Stimulated activated CD4-positive, alpha-beta T cell treated with anti-CD3 and anti-CD28 coated beads, Interleukin-12 subunit alpha, Interleukin-12 subunit beta, amount 100 ng/mL, for 24 hours (primary cell): ENCODE data around the gene APH1A.
"Not testable (repeated sequence)": the region's sequence is repeated elsewhere in the genome, so short reads cannot be mapped to it uniquely, and the experiment has no call there.

Experiments used
- DNase-seq, 2 experiments: peaks; one replicate each; pipeline ENCODE4 v3.0.0-alpha.2; 2020; ENCODE audit warnings: low read depth in 2 of 2

Gene APH1A

DNA sequence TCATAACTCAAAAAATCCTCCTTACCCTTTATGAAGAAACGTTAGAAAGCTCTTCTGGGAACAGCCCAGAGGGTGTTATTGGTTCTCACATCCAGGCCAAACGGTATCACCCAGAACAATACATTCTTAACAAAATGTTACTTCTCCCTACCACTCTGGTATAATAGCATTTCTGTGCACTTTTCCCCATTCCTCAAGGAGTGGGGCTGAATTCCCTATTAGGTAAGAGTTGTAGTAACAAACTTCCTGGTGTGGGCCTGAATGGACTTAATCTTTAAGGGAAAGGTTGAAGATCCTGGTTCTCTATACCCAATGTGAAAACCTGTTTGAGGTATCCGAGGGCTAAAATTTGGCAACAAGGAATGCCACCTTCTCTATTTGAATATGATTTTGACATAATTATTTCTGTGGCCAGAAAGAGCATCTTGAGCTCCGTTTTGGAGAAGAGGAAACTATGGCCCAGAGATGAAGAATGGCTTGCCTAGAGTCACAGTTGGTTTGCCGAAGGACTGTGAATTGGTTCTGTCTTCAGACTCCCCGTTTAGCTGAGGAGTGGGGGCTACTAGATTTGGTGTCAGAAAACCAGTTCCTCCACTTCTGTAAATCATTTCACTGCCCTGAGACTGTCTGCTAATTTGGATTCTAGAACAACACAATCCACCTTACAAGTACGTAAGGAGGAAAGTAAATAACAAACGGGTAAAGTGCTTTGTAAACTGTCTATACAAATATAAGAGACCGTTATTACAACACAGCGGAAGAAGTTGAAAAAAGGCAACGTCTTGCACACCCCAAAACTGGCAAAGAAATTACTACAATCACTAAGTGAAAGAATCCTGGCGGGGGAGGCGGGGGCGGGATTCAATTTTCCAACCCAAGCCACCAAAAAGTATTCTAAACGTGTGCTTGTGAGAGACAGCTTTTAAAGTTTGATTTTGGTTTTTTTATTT lies 35.2 kb downstream of the APH1A start:
- peak in 1 of 2 experiments; percentile 50 for DNase-seq

DNA sequence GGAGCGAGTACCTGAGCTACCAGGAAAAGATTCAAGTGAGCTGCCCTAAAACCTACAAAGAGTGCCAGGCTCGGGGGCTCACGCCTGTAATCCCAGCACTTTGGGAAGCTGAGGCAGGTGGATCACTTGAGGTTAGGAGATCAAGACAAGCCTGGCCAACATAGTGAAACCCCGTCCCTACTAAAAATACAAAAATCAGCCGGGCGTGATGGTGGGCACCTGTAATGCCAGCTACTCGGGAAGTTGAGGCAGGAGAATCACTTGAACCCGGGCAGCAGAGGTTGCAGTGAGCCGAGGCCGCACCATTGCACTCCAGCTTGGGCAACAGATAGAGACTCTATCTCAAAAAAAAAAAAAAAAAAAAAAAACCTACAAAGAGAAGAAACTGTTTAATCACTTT lies 35.9 kb downstream of the APH1A start:
- not testable (repeated sequence) for DNase-seq

DNA sequence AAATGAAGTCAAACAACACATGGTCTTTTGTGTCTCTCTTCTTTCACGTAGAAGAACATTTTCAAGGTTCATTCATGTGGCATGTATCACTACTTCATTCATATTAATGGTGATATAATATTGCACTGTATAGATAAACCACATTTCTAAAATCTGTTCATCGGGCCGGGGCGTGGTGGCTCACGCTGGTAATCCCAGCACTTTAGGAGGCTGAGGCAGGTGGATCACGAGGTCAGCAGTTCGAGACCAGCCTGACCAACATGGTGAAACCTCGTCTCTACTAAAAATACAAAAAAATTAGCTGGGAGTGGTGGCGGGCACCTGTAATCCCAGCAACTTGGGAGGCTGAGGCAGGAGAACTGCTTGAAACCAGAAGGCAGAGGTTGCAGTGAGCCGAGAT lies 40.6 kb downstream of the APH1A start:
- not testable (repeated sequence) for DNase-seq

DNA sequence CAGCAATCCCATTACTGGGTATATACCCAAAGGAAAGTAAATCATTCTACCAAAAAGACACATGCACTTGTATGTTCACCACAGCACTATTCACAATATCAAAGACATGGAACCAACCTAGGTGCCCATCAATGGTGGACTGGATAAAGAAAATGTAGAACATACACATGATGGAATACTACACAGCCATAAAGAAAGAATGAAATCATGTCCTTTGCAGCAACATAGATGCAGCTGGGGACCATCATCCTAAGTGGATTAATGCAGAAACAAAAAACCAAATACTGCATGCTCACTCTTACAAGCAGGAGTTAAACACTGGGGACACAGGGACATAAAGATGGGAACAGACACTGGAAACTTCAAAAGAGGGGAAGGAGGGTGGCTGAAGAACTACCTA lies 41.6 kb downstream of the APH1A start:
- DNase-seq: no peak

DNA sequence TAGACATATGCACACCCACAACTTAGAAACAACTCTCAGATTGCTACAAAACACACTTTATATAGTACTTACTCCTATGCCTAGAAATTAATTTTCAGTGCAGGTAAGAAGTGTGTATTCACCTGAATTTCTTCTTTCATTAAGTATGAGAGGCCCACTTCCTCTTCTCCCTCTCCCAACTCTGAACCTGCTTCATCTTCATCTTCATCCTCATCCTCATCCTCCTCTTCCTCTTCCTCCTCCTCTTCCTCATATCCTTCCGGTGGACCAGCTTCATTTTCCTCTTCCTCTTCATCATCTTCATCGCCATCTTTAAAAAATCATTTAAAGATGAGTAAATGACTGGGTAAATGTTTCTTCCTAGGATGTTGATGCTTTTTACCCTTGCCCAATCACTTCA lies 42.3 kb downstream of the APH1A start:
- DNase-seq: no peak

DNA sequence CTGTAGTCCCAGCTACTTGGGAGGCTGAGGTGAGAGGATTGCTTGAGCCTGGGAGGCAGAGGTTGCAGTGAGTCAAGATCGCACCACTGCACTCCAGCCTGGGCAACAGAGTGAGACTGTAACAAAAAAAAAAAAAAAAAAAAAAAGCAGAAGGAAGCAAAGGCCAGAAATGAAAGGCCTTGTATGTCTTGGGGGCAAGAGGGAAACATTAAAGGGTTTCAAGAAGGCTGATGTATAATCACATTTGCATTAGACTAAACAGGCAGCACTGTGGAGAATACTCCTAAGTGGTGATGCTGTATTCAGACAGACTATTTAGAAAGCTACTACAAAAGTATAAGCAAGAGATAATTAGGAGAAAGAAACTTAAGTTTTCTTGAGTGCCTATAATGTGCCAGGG lies 43.3 kb downstream of the APH1A start:
- DNase-seq: no peak

DNA sequence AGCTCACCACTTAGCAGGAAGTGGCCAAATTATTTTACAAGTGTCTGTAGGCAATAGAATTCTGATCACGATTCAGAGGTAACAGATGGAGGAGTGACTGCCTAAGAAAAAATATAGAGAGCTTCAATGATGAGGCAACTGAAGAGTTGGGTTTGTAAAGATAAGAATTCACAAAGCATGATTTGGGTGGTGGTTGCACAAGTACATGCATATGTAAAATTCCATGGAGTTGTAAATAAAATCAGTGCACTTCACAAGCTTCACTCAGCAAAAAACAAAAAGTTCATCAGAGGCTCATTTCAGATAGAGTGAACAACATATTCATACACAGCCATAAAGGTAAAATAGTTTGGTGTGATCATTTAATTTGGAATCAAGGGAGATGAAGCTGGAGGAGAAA lies 43.8 kb downstream of the APH1A start:
- no peak for DNase-seq

DNA sequence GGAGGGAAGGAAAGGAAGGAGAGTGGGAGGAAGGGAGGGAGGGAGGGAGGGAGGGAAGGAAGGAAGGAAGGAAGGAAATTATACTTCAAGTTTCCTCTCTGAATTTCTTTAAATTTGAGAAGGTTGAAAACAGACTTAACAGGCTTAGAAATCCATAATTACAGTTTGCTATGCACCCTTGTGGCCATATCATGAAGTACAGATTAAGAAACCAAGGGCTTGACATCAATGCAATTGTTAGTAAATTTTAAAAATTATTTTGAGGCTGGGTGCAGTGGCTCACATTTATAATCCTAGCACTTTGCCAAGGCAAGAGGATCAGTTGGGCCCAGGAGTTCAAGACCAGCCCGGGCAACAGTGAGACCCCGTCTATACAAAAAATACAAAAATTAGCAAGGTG lies 47.3 kb downstream of the APH1A start:
- DNase-seq: no peak

DNA sequence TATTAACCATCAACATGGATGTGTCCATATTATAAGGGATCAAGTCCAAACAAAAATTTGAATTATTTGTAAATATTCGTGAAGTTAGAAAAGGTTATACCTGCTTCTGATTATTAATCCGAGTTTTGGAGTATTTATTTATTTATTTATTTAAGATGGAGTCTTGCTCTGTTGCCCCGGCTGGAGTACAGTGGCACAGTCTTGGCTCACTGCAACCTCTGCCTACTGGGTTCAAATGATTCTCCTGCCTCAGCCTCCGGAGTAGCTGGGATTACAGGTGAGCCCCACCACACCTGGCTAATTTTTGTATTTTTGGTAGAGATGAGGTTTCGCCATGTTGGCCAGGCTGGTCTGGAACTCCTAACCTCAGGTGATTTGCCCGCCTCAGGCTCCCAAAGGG lies 53.0 kb downstream of the APH1A start:
- DNase-seq: not testable (repeated sequence)
